Measurements from ENCODE around the gene ARL3. TPM values are rescaled to one million over a fixed set of nuclear protein-coding genes. Genes with fewer than 3 reads are reported as not detected.
A peak's percentile ranks its signal among the peaks of the same experiment; 100 is the strongest.

The ARL3 gene, protein sequence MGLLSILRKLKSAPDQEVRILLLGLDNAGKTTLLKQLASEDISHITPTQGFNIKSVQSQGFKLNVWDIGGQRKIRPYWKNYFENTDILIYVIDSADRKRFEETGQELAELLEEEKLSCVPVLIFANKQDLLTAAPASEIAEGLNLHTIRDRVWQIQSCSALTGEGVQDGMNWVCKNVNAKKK
- total RNA-seq (8.5 and 10.6 TPM in 2 replicates), polyA plus RNA-seq (22.0 and 22.9 TPM in 2 replicates), polyA minus RNA-seq (ENCODE audit: low replicate concordance) (1.3 and 1.7 TPM in 2 replicates)
- 23.9 and 26.2 TPM in 2 replicates for polyA plus RNA-seq (2012)

DNA sequence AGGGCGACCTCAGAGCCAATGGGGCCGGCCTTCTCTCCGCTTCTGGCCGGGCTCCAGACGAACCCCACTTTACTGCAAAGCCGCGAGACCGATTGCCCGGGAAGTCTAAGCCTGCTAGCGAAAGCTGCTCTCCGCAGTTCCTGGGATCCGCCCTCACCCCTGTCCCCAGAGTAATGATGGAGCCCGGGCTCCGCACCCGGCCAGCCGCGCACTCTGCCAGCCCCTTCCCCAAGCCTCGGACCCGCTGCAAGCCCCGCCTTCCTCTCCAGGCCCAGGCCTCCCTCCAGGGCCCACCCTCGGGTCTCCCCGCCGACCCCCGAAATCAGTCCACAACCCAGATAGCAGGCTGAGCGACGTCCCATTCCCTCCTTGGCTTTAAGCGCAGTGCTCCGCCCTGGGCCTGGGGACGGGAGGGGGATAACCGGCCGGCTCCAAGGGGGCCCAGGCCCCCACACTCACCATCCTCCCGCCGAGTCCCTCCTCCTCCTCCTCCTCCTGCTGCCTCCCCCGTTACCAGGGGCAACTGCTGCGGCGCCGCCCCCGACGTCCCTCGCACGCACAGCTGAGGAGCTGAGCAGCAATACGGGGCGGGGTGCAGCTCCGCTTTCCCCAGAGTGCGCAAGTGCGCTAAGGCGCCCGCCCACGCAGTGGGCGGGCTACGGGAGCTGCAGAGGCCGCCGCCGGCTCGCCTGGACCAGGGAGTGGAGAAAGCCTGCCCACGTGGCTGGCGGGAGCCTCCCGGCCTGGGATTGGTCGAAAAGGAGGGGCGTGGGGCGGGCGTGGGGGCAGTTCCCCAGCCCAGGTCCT, at the start of gene ARL3:
ARL3 (minus strand) TSS at position 584 of the 807 bp plus-strand sequence; CDS start at position 462, 122 bp downstream.
- Histone ChIP-seq H3K4me2 (ENCODE audit: extremely low read depth, insufficient read depth, low read length) (peak within 1 kb of the TSS; percentile 97), H3K4me1 (ENCODE audit: control insufficient read depth, extremely low read depth, insufficient read depth, low read length) (peaks cover 13% of the 10 kb centered on the region), H3K9ac (ENCODE audit: insufficient read depth, low read length) (peak within 1 kb of the TSS; percentile 82), H3K36me3 (ENCODE audit: control insufficient read depth, insufficient read depth, low read length) (no peaks in the 10 kb centered on the region), H4K20me1 (ENCODE audit: control insufficient read depth, extremely low read depth, insufficient read depth, low read length) (no peaks in the 10 kb centered on the region), H3K9me3 (ENCODE audit: control insufficient read depth, insufficient read depth, low read depth, low read length) (no peaks in the 10 kb centered on the region), H3K4me3 (replicated peaks in 1 of 4; ENCODE audit: control extremely low read depth in 1 of 4, insufficient read depth in 1 of 4, low read depth in 3 of 4, low read length in 4 of 4) (peak within 1 kb of the TSS; percentile 84 to 93 (median 88)), H2AFZ (ENCODE audit: low read length) (peak within 1 kb of the TSS; percentile 73), H3K79me2 (ENCODE audit: control insufficient read depth, insufficient read depth, low read length) (peaks cover 34% of the 10 kb centered on the region), H3K27ac (ENCODE audit: insufficient read depth, low read length) (peak within 1 kb of the TSS; percentile 87), H3K27me3 (ENCODE audit: control insufficient read depth, insufficient read depth, low read length) (no peaks in the 10 kb centered on the region)
- TF ChIP-seq, protein P1, sequence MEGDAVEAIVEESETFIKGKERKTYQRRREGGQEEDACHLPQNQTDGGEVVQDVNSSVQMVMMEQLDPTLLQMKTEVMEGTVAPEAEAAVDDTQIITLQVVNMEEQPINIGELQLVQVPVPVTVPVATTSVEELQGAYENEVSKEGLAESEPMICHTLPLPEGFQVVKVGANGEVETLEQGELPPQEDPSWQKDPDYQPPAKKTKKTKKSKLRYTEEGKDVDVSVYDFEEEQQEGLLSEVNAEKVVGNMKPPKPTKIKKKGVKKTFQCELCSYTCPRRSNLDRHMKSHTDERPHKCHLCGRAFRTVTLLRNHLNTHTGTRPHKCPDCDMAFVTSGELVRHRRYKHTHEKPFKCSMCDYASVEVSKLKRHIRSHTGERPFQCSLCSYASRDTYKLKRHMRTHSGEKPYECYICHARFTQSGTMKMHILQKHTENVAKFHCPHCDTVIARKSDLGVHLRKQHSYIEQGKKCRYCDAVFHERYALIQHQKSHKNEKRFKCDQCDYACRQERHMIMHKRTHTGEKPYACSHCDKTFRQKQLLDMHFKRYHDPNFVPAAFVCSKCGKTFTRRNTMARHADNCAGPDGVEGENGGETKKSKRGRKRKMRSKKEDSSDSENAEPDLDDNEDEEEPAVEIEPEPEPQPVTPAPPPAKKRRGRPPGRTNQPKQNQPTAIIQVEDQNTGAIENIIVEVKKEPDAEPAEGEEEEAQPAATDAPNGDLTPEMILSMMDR (conservative IDR thresholded peaks at IDR 0.05 in 1 of 2, IDR thresholded peaks at IDR 0.05 in 1 of 2; ENCODE audit: low read depth in 1 of 2, low read length in 2 of 2) = no peak
- TF ChIP-seq EZH2 (IDR thresholded peaks at IDR 0.05; ENCODE audit: low read length, missing control alignments) = no peak
- peak; percentile 97 to 99 for DNase-seq (ENCODE audit: low read depth in 2 of 2)

DNA sequence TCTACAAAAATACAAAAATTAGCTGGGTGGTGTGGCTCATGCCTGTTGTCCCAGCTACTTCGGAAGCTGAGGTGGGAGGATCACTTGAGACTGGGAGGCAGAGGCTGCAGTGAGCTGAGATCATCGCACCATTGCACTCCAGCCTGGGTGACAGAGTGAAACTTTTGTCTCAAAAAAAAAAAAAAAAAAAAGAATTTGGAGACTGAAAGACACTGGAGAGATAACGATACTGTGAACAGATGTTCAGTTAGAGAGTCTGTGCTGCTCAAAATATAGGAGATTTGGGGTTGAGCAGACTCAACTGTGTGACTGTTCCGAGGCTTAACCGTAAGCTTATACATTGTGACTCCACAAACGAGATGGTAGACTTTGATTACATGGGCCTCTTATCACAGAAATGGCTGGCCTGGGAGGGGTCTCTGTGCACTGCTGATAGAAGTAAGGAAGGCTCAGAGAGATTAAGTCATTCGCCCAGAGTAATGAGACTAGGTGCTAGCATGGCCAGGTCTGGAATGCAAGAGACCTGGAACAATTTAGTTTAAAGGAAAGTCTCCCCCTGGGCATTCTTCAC, 48.9 kb upstream of the ARL3 start:
- Histone ChIP-seq H2AFZ (ENCODE audit: low read length) (no peak overlapping the region), H3K4me1 (ENCODE audit: control insufficient read depth, extremely low read depth, insufficient read depth, low read length) (peaks cover 2% of the 10 kb centered on the region), H3K9me3 (ENCODE audit: control insufficient read depth, insufficient read depth, low read depth, low read length) (no peaks in the 10 kb centered on the region), H3K9ac (ENCODE audit: insufficient read depth, low read length) (no peak overlapping the region), H3K27ac (ENCODE audit: insufficient read depth, low read length) (no peak overlapping the region), H3K36me3 (ENCODE audit: control insufficient read depth, insufficient read depth, low read length) (no peaks in the 10 kb centered on the region), H3K79me2 (ENCODE audit: control insufficient read depth, insufficient read depth, low read length) (peaks cover 7% of the 10 kb centered on the region), H3K4me2 (ENCODE audit: extremely low read depth, insufficient read depth, low read length) (no peak overlapping the region), H4K20me1 (ENCODE audit: control insufficient read depth, extremely low read depth, insufficient read depth, low read length) (no peaks in the 10 kb centered on the region), H3K27me3 (ENCODE audit: control insufficient read depth, insufficient read depth, low read length) (no peaks in the 10 kb centered on the region), H3K4me3 (replicated peaks in 1 of 4; ENCODE audit: control extremely low read depth in 1 of 4, insufficient read depth in 1 of 4, low read depth in 3 of 4, low read length in 4 of 4) (no peak overlapping the region)
- no peak for TF ChIP-seq EZH2 (IDR thresholded peaks at IDR 0.05; ENCODE audit: low read length, missing control alignments)
- TF ChIP-seq, protein P1 (conservative IDR thresholded peaks at IDR 0.05 in 1 of 2, IDR thresholded peaks at IDR 0.05 in 1 of 2; ENCODE audit: low read depth in 1 of 2, low read length in 2 of 2) = no peak
- DNase-seq (ENCODE audit: low read depth in 2 of 2) = no peak

DNA sequence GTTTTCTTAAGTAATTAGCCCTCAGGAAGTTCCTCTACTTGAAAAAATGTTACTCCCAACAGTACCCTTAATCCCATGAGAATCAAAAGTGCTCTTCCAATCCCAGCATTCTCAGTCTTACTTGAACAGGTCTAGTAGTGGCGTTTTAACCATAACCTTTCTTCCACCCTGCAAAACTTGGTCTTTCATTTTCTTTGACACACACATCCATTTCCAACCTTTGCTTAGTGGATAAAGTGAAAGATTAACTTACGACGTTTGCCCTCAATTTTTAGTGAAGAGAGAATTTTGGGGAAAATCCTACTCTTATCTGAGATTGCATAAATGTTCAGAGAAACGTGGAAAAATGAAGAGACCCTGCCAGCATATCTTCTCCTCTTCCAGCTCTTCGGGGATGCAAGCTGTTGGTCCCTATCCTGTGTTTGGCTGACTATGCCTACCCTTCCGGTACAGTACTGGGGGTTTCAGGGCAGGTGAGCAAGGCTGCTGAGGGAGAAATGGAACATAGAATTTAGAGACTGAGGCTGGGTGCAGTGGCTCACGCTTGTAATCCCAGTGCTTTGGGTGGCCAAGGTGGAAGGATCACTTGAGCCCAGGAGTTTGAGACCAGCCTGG, 48.3 kb upstream of the ARL3 start:
- DNase-seq (ENCODE audit: low read depth in 2 of 2) = no peak
- no peak overlapping the region for H2AFZ ChIP-seq (ENCODE audit: low read length)
- H3K9ac ChIP-seq (ENCODE audit: insufficient read depth, low read length) = no peak overlapping the region
- H3K27ac ChIP-seq (ENCODE audit: insufficient read depth, low read length) = no peak overlapping the region
- no peak overlapping the region for H3K4me3 ChIP-seq (replicated peaks in 1 of 4; ENCODE audit: control extremely low read depth in 1 of 4, insufficient read depth in 1 of 4, low read depth in 3 of 4, low read length in 4 of 4)
- no peak overlapping the region for H3K4me2 ChIP-seq (ENCODE audit: extremely low read depth, insufficient read depth, low read length)
- no peaks in the 10 kb centered on the region for H3K36me3 ChIP-seq (ENCODE audit: control insufficient read depth, insufficient read depth, low read length)
- H4K20me1 ChIP-seq (ENCODE audit: control insufficient read depth, extremely low read depth, insufficient read depth, low read length) = no peaks in the 10 kb centered on the region
- TF ChIP-seq EZH2 (IDR thresholded peaks at IDR 0.05; ENCODE audit: low read length, missing control alignments) = no peak
- TF ChIP-seq, protein P1 (conservative IDR thresholded peaks at IDR 0.05 in 1 of 2, IDR thresholded peaks at IDR 0.05 in 1 of 2; ENCODE audit: low read depth in 1 of 2, low read length in 2 of 2) = no peak
- peaks cover 2% of the 10 kb centered on the region for H3K4me1 ChIP-seq (ENCODE audit: control insufficient read depth, extremely low read depth, insufficient read depth, low read length)
- H3K9me3 ChIP-seq (ENCODE audit: control insufficient read depth, insufficient read depth, low read depth, low read length) = no peaks in the 10 kb centered on the region
- no peaks in the 10 kb centered on the region for H3K27me3 ChIP-seq (ENCODE audit: control insufficient read depth, insufficient read depth, low read length)
- peaks cover 7% of the 10 kb centered on the region for H3K79me2 ChIP-seq (ENCODE audit: control insufficient read depth, insufficient read depth, low read length)
